ENCODE measurements around the gene CDH11.

CDH11 gene

DNA sequence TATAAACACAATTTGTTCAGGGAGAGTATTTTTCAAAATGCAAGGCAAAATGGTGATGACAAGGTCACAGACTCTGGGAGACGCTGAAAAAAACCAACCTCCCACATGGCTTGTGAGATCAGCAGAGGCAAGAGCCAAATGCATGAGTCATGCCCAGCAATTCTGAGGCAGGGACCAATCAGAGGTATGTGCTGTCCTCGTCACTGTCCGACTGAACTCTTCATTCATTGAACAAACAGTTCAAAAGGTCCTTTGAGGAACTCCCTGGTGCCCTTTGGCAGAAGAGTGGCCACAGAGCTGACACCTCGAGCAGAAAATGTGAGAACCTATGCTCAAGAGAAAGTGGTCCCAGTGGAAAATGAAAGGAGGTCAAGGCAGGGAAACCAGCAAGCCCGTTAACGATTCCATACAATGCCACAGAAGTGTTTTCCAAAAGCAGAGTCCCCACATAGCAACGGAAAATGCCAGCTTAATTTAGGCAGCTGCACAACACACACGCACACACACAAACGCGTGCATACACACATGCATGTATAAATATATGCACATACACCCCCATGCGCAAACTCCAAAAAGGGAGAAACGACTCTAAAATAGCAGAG lies 50.9 kb downstream of the CDH11 start:
- no peak for TF ChIP-seq EGR1 (IDR thresholded peaks at IDR 0.05)
- TF ChIP-seq, protein P1, sequence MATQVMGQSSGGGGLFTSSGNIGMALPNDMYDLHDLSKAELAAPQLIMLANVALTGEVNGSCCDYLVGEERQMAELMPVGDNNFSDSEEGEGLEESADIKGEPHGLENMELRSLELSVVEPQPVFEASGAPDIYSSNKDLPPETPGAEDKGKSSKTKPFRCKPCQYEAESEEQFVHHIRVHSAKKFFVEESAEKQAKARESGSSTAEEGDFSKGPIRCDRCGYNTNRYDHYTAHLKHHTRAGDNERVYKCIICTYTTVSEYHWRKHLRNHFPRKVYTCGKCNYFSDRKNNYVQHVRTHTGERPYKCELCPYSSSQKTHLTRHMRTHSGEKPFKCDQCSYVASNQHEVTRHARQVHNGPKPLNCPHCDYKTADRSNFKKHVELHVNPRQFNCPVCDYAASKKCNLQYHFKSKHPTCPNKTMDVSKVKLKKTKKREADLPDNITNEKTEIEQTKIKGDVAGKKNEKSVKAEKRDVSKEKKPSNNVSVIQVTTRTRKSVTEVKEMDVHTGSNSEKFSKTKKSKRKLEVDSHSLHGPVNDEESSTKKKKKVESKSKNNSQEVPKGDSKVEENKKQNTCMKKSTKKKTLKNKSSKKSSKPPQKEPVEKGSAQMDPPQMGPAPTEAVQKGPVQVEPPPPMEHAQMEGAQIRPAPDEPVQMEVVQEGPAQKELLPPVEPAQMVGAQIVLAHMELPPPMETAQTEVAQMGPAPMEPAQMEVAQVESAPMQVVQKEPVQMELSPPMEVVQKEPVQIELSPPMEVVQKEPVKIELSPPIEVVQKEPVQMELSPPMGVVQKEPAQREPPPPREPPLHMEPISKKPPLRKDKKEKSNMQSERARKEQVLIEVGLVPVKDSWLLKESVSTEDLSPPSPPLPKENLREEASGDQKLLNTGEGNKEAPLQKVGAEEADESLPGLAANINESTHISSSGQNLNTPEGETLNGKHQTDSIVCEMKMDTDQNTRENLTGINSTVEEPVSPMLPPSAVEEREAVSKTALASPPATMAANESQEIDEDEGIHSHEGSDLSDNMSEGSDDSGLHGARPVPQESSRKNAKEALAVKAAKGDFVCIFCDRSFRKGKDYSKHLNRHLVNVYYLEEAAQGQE (IDR thresholded peaks at IDR 0.05; ENCODE audit: low read depth) = no peak
- TF ChIP-seq RAD21 (IDR thresholded peaks at IDR 0.05; ENCODE audit: low read depth) = no peak
- no peak for TF ChIP-seq CREB1 (IDR thresholded peaks at IDR 0.05; ENCODE audit: low read depth)
- TF ChIP-seq EP300 (IDR thresholded peaks at IDR 0.05; ENCODE audit: borderline replicate concordance) = no peak
- TF ChIP-seq YY1 (IDR thresholded peaks at IDR 0.05; ENCODE audit: low read depth) = no peak

DNA sequence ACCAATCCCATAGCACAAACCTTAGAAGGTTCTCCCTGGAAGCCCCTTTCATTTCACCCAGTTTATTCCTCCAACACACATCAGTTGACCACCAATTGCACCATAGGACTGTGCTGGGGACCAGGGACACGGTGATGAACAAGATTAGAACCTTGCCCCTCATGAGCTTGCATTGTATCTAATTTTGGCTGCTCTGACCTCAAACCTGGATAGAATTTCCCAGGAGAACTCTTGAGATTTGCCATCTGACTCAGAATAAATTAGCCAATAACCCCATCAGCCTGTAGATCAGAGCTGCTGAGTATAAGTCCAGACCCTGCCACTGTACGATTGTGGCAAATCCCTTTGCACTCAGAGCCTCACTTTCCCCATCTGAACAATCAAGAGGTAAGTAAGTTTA lies 52.1 kb downstream of the CDH11 start:
- TF ChIP-seq EGR1 (IDR thresholded peaks at IDR 0.05) = no peak
- no peak for TF ChIP-seq CEBPB (IDR thresholded peaks at IDR 0.05)
- TF ChIP-seq YY1 (IDR thresholded peaks at IDR 0.05; ENCODE audit: low read depth) = no peak
- TF ChIP-seq TCF12 (IDR thresholded peaks at IDR 0.05; ENCODE audit: low read depth) = no peak
- TF ChIP-seq, protein P2, sequence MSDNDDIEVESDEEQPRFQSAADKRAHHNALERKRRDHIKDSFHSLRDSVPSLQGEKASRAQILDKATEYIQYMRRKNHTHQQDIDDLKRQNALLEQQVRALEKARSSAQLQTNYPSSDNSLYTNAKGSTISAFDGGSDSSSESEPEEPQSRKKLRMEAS (IDR thresholded peaks at IDR 0.05) = no peak
- no peak for TF ChIP-seq TAF1 (IDR thresholded peaks at IDR 0.05; ENCODE audit: low read depth)
- no peak for TF ChIP-seq NFIC (IDR thresholded peaks at IDR 0.05)
- no peak for TF ChIP-seq EP300 (IDR thresholded peaks at IDR 0.05; ENCODE audit: borderline replicate concordance)

DNA sequence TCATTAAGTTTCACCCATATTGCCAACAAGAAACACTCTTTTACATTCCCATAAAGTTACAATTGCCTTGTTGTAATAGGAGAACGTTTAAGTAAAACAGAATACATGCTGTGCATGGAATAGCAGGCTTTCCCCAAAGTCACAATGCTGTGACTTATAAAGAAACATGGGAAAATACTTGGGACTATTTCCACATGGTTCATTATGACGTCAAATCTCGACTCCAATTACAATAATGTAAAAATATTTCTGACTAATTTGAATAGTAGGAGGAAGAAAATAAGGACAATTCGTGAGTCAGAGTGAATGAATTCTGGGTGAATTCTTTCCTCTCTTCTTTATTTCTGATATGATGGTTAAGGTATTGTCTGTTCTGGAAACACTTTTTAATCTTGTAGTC lies 52.8 kb downstream of the CDH11 start:
- TF ChIP-seq, protein P2 (IDR thresholded peaks at IDR 0.05) = no peak
- TF ChIP-seq TAF1 (IDR thresholded peaks at IDR 0.05; ENCODE audit: low read depth) (no peak), TEAD4 (IDR thresholded peaks at IDR 0.05) (no peak), EP300 (IDR thresholded peaks at IDR 0.05; ENCODE audit: borderline replicate concordance) (no peak)

DNA sequence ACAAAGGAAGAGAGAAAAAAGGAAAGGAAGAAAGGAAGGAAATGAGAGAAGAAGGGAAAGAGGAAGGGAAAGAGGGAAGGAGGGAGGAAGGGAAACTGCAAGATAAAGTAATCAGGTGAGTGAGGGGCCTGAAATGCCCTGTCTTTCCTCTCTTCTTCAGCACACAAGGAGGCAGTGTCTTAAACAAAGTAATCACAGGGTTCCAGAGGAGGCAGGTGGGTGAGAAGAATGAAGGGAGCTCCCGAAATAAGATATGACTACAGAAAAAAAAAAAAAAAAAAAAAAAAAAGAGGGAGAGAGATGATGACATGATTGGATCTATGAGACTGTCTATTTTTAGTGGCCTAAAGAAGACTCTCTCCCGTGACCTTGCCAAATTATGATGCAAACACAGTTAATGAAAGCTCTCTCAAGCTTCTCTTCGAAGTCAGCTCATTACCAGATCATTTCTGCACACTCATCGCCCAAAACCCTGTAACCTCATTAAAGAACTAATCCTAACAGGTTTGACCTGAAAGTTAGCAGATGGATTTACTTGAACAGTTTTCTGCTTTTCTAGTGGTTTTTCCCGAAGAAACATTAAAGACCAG lies 53.6 kb downstream of the CDH11 start:
- no peak for TF ChIP-seq ZBTB7A (IDR thresholded peaks at IDR 0.05; ENCODE audit: low read depth)

DNA sequence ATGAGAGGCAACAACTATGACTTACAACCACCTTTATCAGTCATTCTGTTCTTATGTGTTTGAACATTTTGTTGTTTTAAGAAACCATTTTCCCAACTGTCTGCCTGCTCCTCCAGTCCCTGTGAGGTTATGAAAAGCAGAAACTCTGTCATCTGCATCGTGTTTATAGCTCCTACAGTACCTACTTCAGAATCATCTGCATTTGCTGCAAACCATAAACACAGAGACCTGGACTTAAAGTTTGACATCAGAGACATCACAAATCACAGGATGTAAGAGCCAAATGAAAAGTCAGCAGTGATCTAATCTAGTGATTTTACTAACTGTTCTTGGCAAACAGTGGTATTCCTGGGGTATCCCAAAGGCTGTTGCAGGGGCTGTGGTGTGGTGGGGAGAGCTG lies 55.2 kb downstream of the CDH11 start:
- TF ChIP-seq EP300 (IDR thresholded peaks at IDR 0.05; ENCODE audit: borderline replicate concordance) (no peak), ZBTB7A (IDR thresholded peaks at IDR 0.05; ENCODE audit: low read depth) (no peak), EGR1 (IDR thresholded peaks at IDR 0.05) (no peak), TCF12 (IDR thresholded peaks at IDR 0.05; ENCODE audit: low read depth) (no peak), TEAD4 (IDR thresholded peaks at IDR 0.05) (no peak), TAF1 (IDR thresholded peaks at IDR 0.05; ENCODE audit: low read depth) (no peak), FOXM1 (IDR thresholded peaks at IDR 0.05; ENCODE audit: borderline replicate concordance, low read depth) (no peak), YY1 (IDR thresholded peaks at IDR 0.05; ENCODE audit: low read depth) (no peak), CREB1 (IDR thresholded peaks at IDR 0.05; ENCODE audit: low read depth) (no peak), CEBPB (IDR thresholded peaks at IDR 0.05) (no peak), NFIC (IDR thresholded peaks at IDR 0.05) (no peak), RAD21 (IDR thresholded peaks at IDR 0.05; ENCODE audit: low read depth) (no peak)
- TF ChIP-seq, protein P3, sequence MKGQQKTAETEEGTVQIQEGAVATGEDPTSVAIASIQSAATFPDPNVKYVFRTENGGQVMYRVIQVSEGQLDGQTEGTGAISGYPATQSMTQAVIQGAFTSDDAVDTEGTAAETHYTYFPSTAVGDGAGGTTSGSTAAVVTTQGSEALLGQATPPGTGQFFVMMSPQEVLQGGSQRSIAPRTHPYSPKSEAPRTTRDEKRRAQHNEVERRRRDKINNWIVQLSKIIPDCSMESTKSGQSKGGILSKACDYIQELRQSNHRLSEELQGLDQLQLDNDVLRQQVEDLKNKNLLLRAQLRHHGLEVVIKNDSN (IDR thresholded peaks at IDR 0.05) = no peak
- TF ChIP-seq, protein P2 (IDR thresholded peaks at IDR 0.05) = no peak
- TF ChIP-seq, protein P1 (IDR thresholded peaks at IDR 0.05; ENCODE audit: low read depth) = no peak

DNA sequence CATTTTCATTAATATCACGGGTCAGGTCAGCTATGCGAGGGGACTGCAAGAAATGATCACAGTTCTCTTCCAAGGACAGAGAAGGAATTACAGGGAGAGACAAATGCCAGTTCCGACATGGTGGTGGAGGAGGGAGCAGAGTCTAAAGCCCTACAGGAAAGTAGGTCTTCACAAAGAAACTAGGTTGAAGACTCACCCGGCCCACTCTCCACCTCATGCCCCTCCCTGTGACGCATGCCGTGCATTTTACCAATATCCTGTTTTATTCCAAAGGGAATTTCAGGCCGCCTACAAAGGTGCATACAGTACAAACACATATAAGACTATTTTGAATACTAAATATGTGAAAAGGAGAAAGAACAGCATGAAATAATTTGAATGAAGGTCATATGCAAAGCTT lies 56.8 kb downstream of the CDH11 start:
- TF ChIP-seq EGR1 (IDR thresholded peaks at IDR 0.05) (no peak), FOXM1 (IDR thresholded peaks at IDR 0.05; ENCODE audit: borderline replicate concordance, low read depth) (no peak), TEAD4 (IDR thresholded peaks at IDR 0.05) (no peak), CREB1 (IDR thresholded peaks at IDR 0.05; ENCODE audit: low read depth) (no peak), YY1 (IDR thresholded peaks at IDR 0.05; ENCODE audit: low read depth) (no peak), TCF12 (IDR thresholded peaks at IDR 0.05; ENCODE audit: low read depth) (no peak), EP300 (IDR thresholded peaks at IDR 0.05; ENCODE audit: borderline replicate concordance) (no peak), RAD21 (IDR thresholded peaks at IDR 0.05; ENCODE audit: low read depth) (no peak), NFIC (IDR thresholded peaks at IDR 0.05) (no peak), TAF1 (IDR thresholded peaks at IDR 0.05; ENCODE audit: low read depth) (no peak), ZBTB7A (IDR thresholded peaks at IDR 0.05; ENCODE audit: low read depth) (no peak), CEBPB (IDR thresholded peaks at IDR 0.05) (no peak)
- TF ChIP-seq, protein P2 (IDR thresholded peaks at IDR 0.05) = no peak
- TF ChIP-seq, protein P3 (IDR thresholded peaks at IDR 0.05) = no peak
- TF ChIP-seq, protein P1 (IDR thresholded peaks at IDR 0.05; ENCODE audit: low read depth) = no peak

Data from Ishikawa (cell line).